HepG2 (cell line): ENCODE results near the gene CAMK1D. TPM values are rescaled to one million over a fixed set of nuclear protein-coding genes. Genes with fewer than 3 reads are reported as not detected.
A peak's percentile ranks its signal among the peaks of the same experiment; 100 is the strongest.

Source experiments
- FOXA3 ChIP-seq: IDR thresholded peaks from 2 replicates; pipeline ENCODE4 v1.6.1; 2016; ENCODE audit warnings: missing genetic modification reagents, missing compliant biosample characterization
- polyA plus RNA-seq, 8 experiments: library from polyadenylated mRNA; depleted of rRNA in 3 of 8; stranded (reverse) in 7 of 8; unstranded in 1 of 8; fragments of >200 nt; fragmentation: Illumina TruSeq in 4 of 8; extraction: Trizol in 4 of 8; gene quantifications; 2 replicates each; pipeline versions ENCODE4 v1.2.1 to v1.2.3, GENCODE V29; 2011 to 2016; ENCODE audit warnings: low read depth in 4 of 8, missing spikeins in 1 of 8, mixed read lengths in 1 of 8; ENCODE audit not compliant: insufficient read depth in 1 of 8
- total RNA-seq, 5 experiments: library from RNA; depleted of rRNA; stranded (reverse); fragments of >200 nt; fragmentation: Illumina TruSeq; extraction: Trizol; gene quantifications; 2 replicates each; pipeline ENCODE4 v1.2.3, GENCODE V29; 2016; ENCODE audit warnings: low read depth in 1 of 5
- TF ChIP-seq, protein P1 (sequence below): sonication (generic); formaldehyde crosslinking; conservative IDR thresholded peaks from 2 replicates; pipeline ENCODE4 v1.4.0; 2020; ENCODE audit warnings: mild to moderate bottlenecking, missing genetic modification reagents, moderate library complexity
- TF ChIP-seq, protein P2 (sequence below): sonication (generic); formaldehyde crosslinking; IDR thresholded peaks from 2 replicates; pipeline ENCODE4 v1.4.0; 2020; ENCODE audit warnings: mild to moderate bottlenecking, missing genetic modification reagents, borderline replicate concordance
- TF ChIP-seq, protein P3 (sequence below): IDR thresholded peaks from 2 replicates; pipeline ENCODE4 v1.6.1; 2016; ENCODE audit warnings: missing compliant biosample characterization, missing genetic modification reagents, borderline replicate concordance

Gene CAMK1D
- total and polyA plus RNA-seq, 2 of the 13 experiments (the other 11 are each of a cell fraction or from before 2014, with no cell fraction given) = under 0.01 TPM; not detected in 1

GRCh38 chr10:12471135-12471534 lies 121.8 kb downstream of the CAMK1D start (continued):
- TF ChIP-seq, protein P1, sequence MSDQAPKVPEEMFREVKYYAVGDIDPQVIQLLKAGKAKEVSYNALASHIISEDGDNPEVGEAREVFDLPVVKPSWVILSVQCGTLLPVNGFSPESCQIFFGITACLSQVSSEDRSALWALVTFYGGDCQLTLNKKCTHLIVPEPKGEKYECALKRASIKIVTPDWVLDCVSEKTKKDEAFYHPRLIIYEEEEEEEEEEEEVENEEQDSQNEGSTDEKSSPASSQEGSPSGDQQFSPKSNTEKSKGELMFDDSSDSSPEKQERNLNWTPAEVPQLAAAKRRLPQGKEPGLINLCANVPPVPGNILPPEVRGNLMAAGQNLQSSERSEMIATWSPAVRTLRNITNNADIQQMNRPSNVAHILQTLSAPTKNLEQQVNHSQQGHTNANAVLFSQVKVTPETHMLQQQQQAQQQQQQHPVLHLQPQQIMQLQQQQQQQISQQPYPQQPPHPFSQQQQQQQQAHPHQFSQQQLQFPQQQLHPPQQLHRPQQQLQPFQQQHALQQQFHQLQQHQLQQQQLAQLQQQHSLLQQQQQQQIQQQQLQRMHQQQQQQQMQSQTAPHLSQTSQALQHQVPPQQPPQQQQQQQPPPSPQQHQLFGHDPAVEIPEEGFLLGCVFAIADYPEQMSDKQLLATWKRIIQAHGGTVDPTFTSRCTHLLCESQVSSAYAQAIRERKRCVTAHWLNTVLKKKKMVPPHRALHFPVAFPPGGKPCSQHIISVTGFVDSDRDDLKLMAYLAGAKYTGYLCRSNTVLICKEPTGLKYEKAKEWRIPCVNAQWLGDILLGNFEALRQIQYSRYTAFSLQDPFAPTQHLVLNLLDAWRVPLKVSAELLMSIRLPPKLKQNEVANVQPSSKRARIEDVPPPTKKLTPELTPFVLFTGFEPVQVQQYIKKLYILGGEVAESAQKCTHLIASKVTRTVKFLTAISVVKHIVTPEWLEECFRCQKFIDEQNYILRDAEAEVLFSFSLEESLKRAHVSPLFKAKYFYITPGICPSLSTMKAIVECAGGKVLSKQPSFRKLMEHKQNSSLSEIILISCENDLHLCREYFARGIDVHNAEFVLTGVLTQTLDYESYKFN = peak; percentile 57
- TF ChIP-seq, protein P2, sequence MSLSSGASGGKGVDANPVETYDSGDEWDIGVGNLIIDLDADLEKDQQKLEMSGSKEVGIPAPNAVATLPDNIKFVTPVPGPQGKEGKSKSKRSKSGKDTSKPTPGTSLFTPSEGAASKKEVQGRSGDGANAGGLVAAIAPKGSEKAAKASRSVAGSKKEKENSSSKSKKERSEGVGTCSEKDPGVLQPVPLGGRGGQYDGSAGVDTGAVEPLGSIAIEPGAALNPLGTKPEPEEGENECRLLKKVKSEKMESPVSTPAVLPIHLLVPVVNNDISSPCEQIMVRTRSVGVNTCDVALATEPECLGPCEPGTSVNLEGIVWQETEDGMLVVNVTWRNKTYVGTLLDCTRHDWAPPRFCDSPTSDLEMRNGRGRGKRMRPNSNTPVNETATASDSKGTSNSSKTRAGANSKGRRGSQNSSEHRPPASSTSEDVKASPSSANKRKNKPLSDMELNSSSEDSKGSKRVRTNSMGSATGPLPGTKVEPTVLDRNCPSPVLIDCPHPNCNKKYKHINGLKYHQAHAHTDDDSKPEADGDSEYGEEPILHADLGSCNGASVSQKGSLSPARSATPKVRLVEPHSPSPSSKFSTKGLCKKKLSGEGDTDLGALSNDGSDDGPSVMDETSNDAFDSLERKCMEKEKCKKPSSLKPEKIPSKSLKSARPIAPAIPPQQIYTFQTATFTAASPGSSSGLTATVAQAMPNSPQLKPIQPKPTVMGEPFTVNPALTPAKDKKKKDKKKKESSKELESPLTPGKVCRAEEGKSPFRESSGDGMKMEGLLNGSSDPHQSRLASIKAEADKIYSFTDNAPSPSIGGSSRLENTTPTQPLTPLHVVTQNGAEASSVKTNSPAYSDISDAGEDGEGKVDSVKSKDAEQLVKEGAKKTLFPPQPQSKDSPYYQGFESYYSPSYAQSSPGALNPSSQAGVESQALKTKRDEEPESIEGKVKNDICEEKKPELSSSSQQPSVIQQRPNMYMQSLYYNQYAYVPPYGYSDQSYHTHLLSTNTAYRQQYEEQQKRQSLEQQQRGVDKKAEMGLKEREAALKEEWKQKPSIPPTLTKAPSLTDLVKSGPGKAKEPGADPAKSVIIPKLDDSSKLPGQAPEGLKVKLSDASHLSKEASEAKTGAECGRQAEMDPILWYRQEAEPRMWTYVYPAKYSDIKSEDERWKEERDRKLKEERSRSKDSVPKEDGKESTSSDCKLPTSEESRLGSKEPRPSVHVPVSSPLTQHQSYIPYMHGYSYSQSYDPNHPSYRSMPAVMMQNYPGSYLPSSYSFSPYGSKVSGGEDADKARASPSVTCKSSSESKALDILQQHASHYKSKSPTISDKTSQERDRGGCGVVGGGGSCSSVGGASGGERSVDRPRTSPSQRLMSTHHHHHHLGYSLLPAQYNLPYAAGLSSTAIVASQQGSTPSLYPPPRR (CRISPR knock-in tag) = peak; percentile 41; the same call in 1 of the 2 replicates
- peak; percentile 71 for TF ChIP-seq FOXA3 (CRISPR knock-in tag)
- TF ChIP-seq, protein P3, sequence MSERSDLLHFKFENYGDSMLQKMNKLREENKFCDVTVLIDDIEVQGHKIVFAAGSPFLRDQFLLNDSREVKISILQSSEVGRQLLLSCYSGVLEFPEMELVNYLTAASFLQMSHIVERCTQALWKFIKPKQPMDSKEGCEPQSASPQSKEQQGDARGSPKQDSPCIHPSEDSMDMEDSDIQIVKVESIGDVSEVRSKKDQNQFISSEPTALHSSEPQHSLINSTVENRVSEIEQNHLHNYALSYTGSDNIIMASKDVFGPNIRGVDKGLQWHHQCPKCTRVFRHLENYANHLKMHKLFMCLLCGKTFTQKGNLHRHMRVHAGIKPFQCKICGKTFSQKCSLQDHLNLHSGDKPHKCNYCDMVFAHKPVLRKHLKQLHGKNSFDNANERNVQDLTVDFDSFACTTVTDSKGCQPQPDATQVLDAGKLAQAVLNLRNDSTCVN (CRISPR knock-in tag) = peak; percentile 58; the same call in 1 of the 2 replicates
- TF ChIP-seq, all 625 proteins: peak for 22
